HepG2 (cell line): ENCODE measurements around the gene C20orf144. TPM values are rescaled to one million over a fixed set of nuclear protein-coding genes. Genes with fewer than 3 reads are reported as not detected.

ENCODE experiments used
- BHLHE40 ChIP-seq: IDR thresholded peaks from 2 replicates; pipeline ENCODE4 v1.6.1; 2011; ENCODE audit warnings: low read length, improper control_type of control experiment
- GLMP ChIP-seq: sonication (generic); formaldehyde crosslinking; IDR thresholded peaks from 2 replicates; pipeline ENCODE4 v1.9.0; 2021; ENCODE audit warnings: missing genetic modification reagents, mild to moderate bottlenecking, borderline replicate concordance
- GRHL1 ChIP-seq: sonication (generic); formaldehyde crosslinking; conservative IDR thresholded peaks from 2 replicates; pipeline ENCODE4 v1.8.0; 2022; ENCODE audit warnings: missing genetic modification reagents
- HCFC1 ChIP-seq: fragments of 150-350 bp; IDR thresholded peaks from 2 replicates; pipeline ENCODE4 v1.6.1; 2014; ENCODE audit warnings: low read depth, low read length
- HMG20A ChIP-seq: IDR thresholded peaks from 2 replicates; pipeline ENCODE4 v1.6.1; 2016; ENCODE audit warnings: borderline replicate concordance
- KLF6 ChIP-seq: IDR thresholded peaks from 2 replicates; pipeline ENCODE4 v1.8.0; 2016; ENCODE audit warnings: missing biosample characterization, missing genetic modification reagents
- NFE2 ChIP-seq: sonication (generic); formaldehyde crosslinking; IDR thresholded peaks from 2 replicates; pipeline ENCODE4 v1.4.0; 2020; ENCODE audit warnings: missing genetic modification reagents
- SALL1 ChIP-seq: sonication (generic); formaldehyde crosslinking; IDR thresholded peaks from 2 replicates; pipeline ENCODE4 v1.8.0; 2022; ENCODE audit warnings: mild to moderate bottlenecking, missing genetic modification reagents
- TAF15 ChIP-seq: fragments of 200-400 bp; formaldehyde crosslinking; IDR thresholded peaks from one replicate; pipeline ENCODE4 v1.6.1; 2018; ENCODE audit warnings: mild to moderate bottlenecking, low read depth, low read length; ENCODE audit not compliant: poor library complexity, severe bottlenecking
- WIZ ChIP-seq: sonication (generic); formaldehyde crosslinking; IDR thresholded peaks from 2 replicates; pipeline ENCODE4 v1.5.1; 2020; ENCODE audit warnings: mild to moderate bottlenecking, missing genetic modification reagents
- ZBTB43 ChIP-seq: sonication (generic); formaldehyde crosslinking; conservative IDR thresholded peaks from 2 replicates; pipeline ENCODE4 v1.4.0; 2020; ENCODE audit warnings: missing genetic modification reagents
- ZNF207 ChIP-seq: fragments of 450-650 bp; IDR thresholded peaks from 2 replicates; pipeline ENCODE4 v1.6.1; 2016; ENCODE audit warnings: antibody characterized with exemption, borderline replicate concordance
- ZNF350 ChIP-seq: sonication (generic); formaldehyde crosslinking; IDR thresholded peaks from 2 replicates; pipeline ENCODE4 v1.4.0; 2020; ENCODE audit warnings: mild to moderate bottlenecking, low read depth, missing genetic modification reagents, borderline replicate concordance
- ZNF646 ChIP-seq: sonication (generic); formaldehyde crosslinking; IDR thresholded peaks from 2 replicates; pipeline ENCODE4 v1.9.0; 2021; ENCODE audit warnings: mild to moderate bottlenecking, missing genetic modification reagents
- ZNF747 ChIP-seq: sonication (generic); formaldehyde crosslinking; IDR thresholded peaks from 2 replicates; pipeline ENCODE4 v1.8.1; 2023; ENCODE audit warnings: missing genetic modification reagents, mild to moderate bottlenecking, borderline replicate concordance
- polyA plus RNA-seq, 8 experiments: library from polyadenylated mRNA; depleted of rRNA in 3 of 8; stranded (reverse) in 7 of 8; unstranded in 1 of 8; fragments of >200 nt; fragmentation: Illumina TruSeq in 4 of 8; extraction: Trizol in 4 of 8; gene quantifications; 2 replicates each; pipeline versions ENCODE4 v1.2.1 to v1.2.3, GENCODE V29; 2011 to 2016; ENCODE audit warnings: low read depth in 4 of 8, missing spikeins in 1 of 8, mixed read lengths in 1 of 8; ENCODE audit not compliant: insufficient read depth in 1 of 8
- total RNA-seq, 5 experiments: library from RNA; depleted of rRNA; stranded (reverse); fragments of >200 nt; fragmentation: Illumina TruSeq; extraction: Trizol; gene quantifications; 2 replicates each; pipeline ENCODE4 v1.2.3, GENCODE V29; 2016; ENCODE audit warnings: low read depth in 1 of 5
- TF ChIP-seq, protein P1 (sequence below): sonication (generic); formaldehyde crosslinking; IDR thresholded peaks from 2 replicates; pipeline ENCODE4 v1.8.0; 2022; ENCODE audit warnings: mild to moderate bottlenecking, missing genetic modification reagents, moderate library complexity

C20orf144 gene
- total and polyA plus RNA-seq, 2 of the 13 experiments (the other 11 are each of a cell fraction or from before 2014, with no cell fraction given) = 0.09 to 0.16 TPM

- TF ChIP-seq GRHL1 (CRISPR knock-in tag) = no peak
- no peak for TF ChIP-seq ZBTB43
- TF ChIP-seq BHLHE40 = no peak
- no peak for TF ChIP-seq KLF6 (CRISPR knock-in tag)
- no peak for TF ChIP-seq ZNF646
- TF ChIP-seq WIZ (CRISPR knock-in tag) = no peak
- TF ChIP-seq, protein P1, sequence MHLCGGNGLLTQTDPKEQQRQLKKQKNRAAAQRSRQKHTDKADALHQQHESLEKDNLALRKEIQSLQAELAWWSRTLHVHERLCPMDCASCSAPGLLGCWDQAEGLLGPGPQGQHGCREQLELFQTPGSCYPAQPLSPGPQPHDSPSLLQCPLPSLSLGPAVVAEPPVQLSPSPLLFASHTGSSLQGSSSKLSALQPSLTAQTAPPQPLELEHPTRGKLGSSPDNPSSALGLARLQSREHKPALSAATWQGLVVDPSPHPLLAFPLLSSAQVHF (CRISPR knock-in tag) = no peak
- no peak for TF ChIP-seq ZNF350 (CRISPR knock-in tag)
- no peak for TF ChIP-seq GLMP
- TF ChIP-seq HMG20A (CRISPR knock-in tag) = no peak
- no peak for TF ChIP-seq ZNF207
- TF ChIP-seq HCFC1 = 0 out of 2 replicates have a peak, but pooled peaks have one; percentile 31
- no peak for TF ChIP-seq TAF15
- TF ChIP-seq NFE2 (CRISPR knock-in tag) = no peak
- TF ChIP-seq ZNF747 (CRISPR knock-in tag) = 0 out of 2 replicates have a peak, but pooled peaks have one; percentile 44
- TF ChIP-seq SALL1 = peak; percentile 38; the same call in 1 of the 2 replicates
Measured at GRCh38 chr20:33667676-33668465, 5.7 kb downstream of the C20orf144 start (continued).
